GM13977 (cell line): ENCODE data around the gene UNC5A.

Experiments
- DNase-seq: peaks from one replicate; pipeline ENCODE4 v3.0.0; 2012; ENCODE audit warnings: low spot score
- CTCF ChIP-seq: IDR thresholded peaks from 2 replicates; pipeline ENCODE4 v1.5.1; 2012; ENCODE audit warnings: mild to moderate bottlenecking, control low read depth; ENCODE audit not compliant: insufficient read depth; ENCODE audit errors: extremely low read depth, missing control alignments
- in situ Hi-C: fragments of 300-500 bp; cut with MboI; formaldehyde crosslinking; loops from one replicate; pipeline ENCODE4 v1.12.0; 2022; ENCODE audit warnings: low sequenced_read_pairs, low pct_unique_long_range_greater_than_20kb, mixed read lengths, inconsistent platforms; ENCODE audit not compliant: unreplicated experiment

Gene UNC5A

GRCh38 chr5:176881021-176881749, 70.8 kb downstream of the UNC5A start:
- TF ChIP-seq CTCF: no peak
- in situ Hi-C loops: no loop called here
- DNase-seq: no peak

DNA sequence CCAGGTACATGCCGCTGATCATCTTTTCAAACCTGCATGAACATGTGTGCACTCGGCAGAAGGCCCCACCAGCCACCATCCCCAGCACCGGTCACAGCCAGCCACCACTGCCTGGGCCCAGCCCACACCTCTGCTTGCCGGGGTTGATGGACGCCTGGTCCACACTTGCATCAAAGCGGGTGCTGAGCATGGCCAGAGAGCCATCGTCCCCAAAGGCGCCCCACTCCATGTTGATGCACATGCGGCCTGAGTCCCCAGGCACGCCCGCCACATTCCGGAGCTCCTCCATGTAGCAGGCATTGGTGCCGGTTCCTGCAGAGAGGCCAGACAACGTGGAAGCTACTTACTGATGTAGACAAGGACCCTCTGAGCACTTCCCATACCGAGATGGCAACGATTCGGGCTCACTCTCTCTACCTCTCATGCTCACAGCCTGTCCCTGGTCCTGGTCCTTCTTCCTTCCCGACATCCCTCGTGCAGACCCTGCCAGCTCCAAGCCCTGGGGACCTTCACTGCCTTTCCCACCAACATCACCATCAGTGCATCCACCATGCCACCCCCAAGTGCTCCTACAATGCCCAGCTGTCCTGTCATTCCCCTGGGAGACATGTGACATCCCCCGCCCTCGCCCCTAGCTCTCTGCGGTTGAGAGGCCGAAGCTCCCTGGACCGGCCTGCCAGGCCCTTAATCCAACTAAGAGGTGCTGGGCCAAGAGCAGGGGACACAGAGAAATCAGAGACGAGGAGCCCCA, 71.6 kb downstream of the UNC5A start:
- no peak for TF ChIP-seq CTCF
- no peak for DNase-seq
- in situ Hi-C loops: no loop called here

GRCh38 chr5:176882567-176882903, 72.2 kb downstream of the UNC5A start:
- in situ Hi-C loops: no loop called here
- no peak for DNase-seq
- no peak for TF ChIP-seq CTCF

GRCh38 chr5:176883700-176884570, 73.6 kb downstream of the UNC5A start:
- no peak for DNase-seq
- in situ Hi-C loops: no loop called here
- TF ChIP-seq CTCF: no peak

- no peak for TF ChIP-seq CTCF
- no peak for DNase-seq
- in situ Hi-C loops: no loop called here
Measured at GRCh38 chr5:176884571-176884890, 74.2 kb downstream of the UNC5A start.

- peak; percentile 13 for DNase-seq
- in situ Hi-C loops: no loop called here
- TF ChIP-seq CTCF: no peak
Measured at GRCh38 chr5:176886336-176887251, 76.2 kb downstream of the UNC5A start.
